Measurements from ENCODE around the gene ZNF208.

The ZNF208 gene

DNA sequence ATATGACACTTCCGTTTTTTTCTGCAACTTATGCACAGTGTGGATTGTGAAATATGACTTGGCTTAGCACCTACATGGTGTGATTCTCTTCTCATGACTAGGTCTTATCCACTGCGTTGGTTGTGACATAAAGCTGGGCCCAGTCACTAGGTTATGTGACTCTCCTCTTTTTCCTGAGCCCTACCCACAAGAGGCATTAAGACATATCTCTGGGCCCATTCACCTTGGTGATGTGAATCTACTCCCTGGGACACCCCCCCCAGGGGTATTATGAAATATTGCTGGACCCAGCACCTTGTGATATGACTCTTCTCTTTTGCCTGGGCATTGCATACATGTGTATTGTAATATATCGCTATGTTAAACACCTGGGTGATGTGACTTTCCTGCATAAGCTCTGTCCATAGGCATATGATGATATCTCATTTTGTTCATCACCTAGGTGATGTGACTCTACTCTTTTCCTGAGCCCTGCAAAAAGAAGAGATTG, 89.0 kb downstream of the ZNF208 start:
- Histone ChIP-seq H3K36me3 (replicated peaks in 1 of 2; ENCODE audit: control insufficient read depth in 2 of 2, insufficient read depth in 2 of 2, low read length in 2 of 2) (no peaks in the 10 kb centered on the region), H3K27me3 (ENCODE audit: control insufficient read depth in 3 of 3, insufficient read depth in 3 of 3, low read depth in 1 of 3, low read length in 3 of 3) (no peaks in the 10 kb centered on the region), H2AFZ (ENCODE audit: low read length) (no peak overlapping the region), H4K8ac (ENCODE audit: low read depth, low read length) (no peak overlapping the region), H3K27ac (replicated peaks; ENCODE audit: low read length) (no peak overlapping the region), H3K4me2 (ENCODE audit: insufficient read depth, low read length, poor library complexity, severe bottlenecking) (no peak overlapping the region), H3K4me1 (ENCODE audit: control insufficient read depth in 2 of 2, insufficient read depth in 1 of 2, low read depth in 1 of 2, low read length in 2 of 2) (no peaks in the 10 kb centered on the region), H2AK5ac (ENCODE audit: low read depth, low read length) (no peak overlapping the region), H3K4ac (ENCODE audit: low read length) (no peak overlapping the region), H3K9ac (ENCODE audit: low read depth, low read length, poor library complexity) (no peak overlapping the region), H3K23ac (ENCODE audit: low read depth, low read length, poor library complexity) (no peak overlapping the region), H3K18ac (ENCODE audit: low read length) (no peak overlapping the region), H2BK15ac (ENCODE audit: low read length) (no peak overlapping the region), H2BK12ac (ENCODE audit: low read length) (no peak overlapping the region), H3K79me1 (ENCODE audit: low read depth, low read length) (no peaks in the 10 kb centered on the region), H3K4me3 (ENCODE audit: low read length in 2 of 2) (no peak overlapping the region), H4K91ac (ENCODE audit: low read depth, low read length, poor library complexity) (no peak overlapping the region), H3K9me3 (replicated peaks in 1 of 2; ENCODE audit: control insufficient read depth in 2 of 2, insufficient read depth in 1 of 2, low read depth in 1 of 2, low read length in 2 of 2) (peaks cover 0 to 35% of the 10 kb centered on the region in 2 donors), H2BK120ac (ENCODE audit: low read depth, low read length) (no peak overlapping the region), H3K14ac (ENCODE audit: low read length) (no peak overlapping the region), H2BK5ac (ENCODE audit: low read length) (no peak overlapping the region)
- no CpG with 5 or more reads among the region's 3 CpGs for WGBS, 2 donors (ENCODE audit: extremely low coverage in 2 of 2, insufficient read length in 2 of 2, insufficient replicate concordance in 1 of 2)
- no peak for DNase-seq (ENCODE audit: low spot score)

DNA sequence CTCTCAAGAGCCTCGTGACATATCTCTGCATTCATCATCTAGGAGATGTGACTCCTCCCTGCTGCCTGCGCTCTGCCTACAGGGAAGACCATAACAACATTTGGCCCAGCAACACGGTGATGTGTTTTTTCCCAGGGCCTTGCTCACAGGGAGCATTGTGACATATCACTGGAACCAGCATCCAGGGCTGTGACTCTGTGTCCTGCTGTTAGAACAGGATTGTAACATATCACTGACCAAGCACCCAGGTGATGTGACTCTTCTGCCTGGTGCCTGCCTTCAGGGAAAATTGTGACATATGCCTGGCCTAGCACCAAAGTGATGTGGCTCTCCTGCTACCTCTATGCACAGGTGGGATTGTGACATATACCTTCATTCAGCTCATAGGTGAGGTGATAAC, 95.3 kb downstream of the ZNF208 start:
- H4K91ac ChIP-seq (ENCODE audit: low read depth, low read length, poor library complexity): no peak overlapping the region
- H4K8ac ChIP-seq (ENCODE audit: low read depth, low read length): no peak overlapping the region
- no peak overlapping the region for H2BK5ac ChIP-seq (ENCODE audit: low read length)
- no peak overlapping the region for H2BK120ac ChIP-seq (ENCODE audit: low read depth, low read length)
- no peaks in the 10 kb centered on the region for H3K79me1 ChIP-seq (ENCODE audit: low read depth, low read length)
- no peak overlapping the region for H3K18ac ChIP-seq (ENCODE audit: low read length)
- WGBS, 2 donors (ENCODE audit: extremely low coverage in 2 of 2, insufficient read length in 2 of 2, insufficient replicate concordance in 1 of 2): no CpG with 5 or more reads among the region's 3 CpGs
- peak overlapping the region in 1 of 2 donors; percentile 5 for H3K4me3 ChIP-seq (ENCODE audit: low read length in 2 of 2)
- no peak overlapping the region for H3K27ac ChIP-seq (replicated peaks; ENCODE audit: low read length)
- H3K4ac ChIP-seq (ENCODE audit: low read length): no peak overlapping the region
- H2AFZ ChIP-seq (ENCODE audit: low read length): no peak overlapping the region
- no peak overlapping the region for H2BK15ac ChIP-seq (ENCODE audit: low read length)
- no peak for DNase-seq (ENCODE audit: low spot score)
- H2BK12ac ChIP-seq (ENCODE audit: low read length): no peak overlapping the region
- no peak overlapping the region for H3K14ac ChIP-seq (ENCODE audit: low read length)
- H2AK5ac ChIP-seq (ENCODE audit: low read depth, low read length): no peak overlapping the region
- H3K27me3 ChIP-seq (ENCODE audit: control insufficient read depth in 3 of 3, insufficient read depth in 3 of 3, low read depth in 1 of 3, low read length in 3 of 3): no peaks in the 10 kb centered on the region
- H3K4me1 ChIP-seq (ENCODE audit: control insufficient read depth in 2 of 2, insufficient read depth in 1 of 2, low read depth in 1 of 2, low read length in 2 of 2): no peaks in the 10 kb centered on the region
- H3K23ac ChIP-seq (ENCODE audit: low read depth, low read length, poor library complexity): no peak overlapping the region
- H3K36me3 ChIP-seq (replicated peaks in 1 of 2; ENCODE audit: control insufficient read depth in 2 of 2, insufficient read depth in 2 of 2, low read length in 2 of 2): no peaks in the 10 kb centered on the region
- no peak overlapping the region for H3K4me2 ChIP-seq (ENCODE audit: insufficient read depth, low read length, poor library complexity, severe bottlenecking)
- H3K9me3 ChIP-seq (replicated peaks in 1 of 2; ENCODE audit: control insufficient read depth in 2 of 2, insufficient read depth in 1 of 2, low read depth in 1 of 2, low read length in 2 of 2): peaks cover 0 to 44% of the 10 kb centered on the region in 2 donors
- H3K9ac ChIP-seq (ENCODE audit: low read depth, low read length, poor library complexity): no peak overlapping the region

- Histone ChIP-seq H2AFZ (ENCODE audit: low read length) (no peak overlapping the region), H4K8ac (ENCODE audit: low read depth, low read length) (no peak overlapping the region), H3K9ac (ENCODE audit: low read depth, low read length, poor library complexity) (no peak overlapping the region), H2BK15ac (ENCODE audit: low read length) (no peak overlapping the region), H3K79me1 (ENCODE audit: low read depth, low read length) (no peaks in the 10 kb centered on the region), H2BK12ac (ENCODE audit: low read length) (no peak overlapping the region), H3K27me3 (ENCODE audit: control insufficient read depth in 3 of 3, insufficient read depth in 3 of 3, low read depth in 1 of 3, low read length in 3 of 3) (no peaks in the 10 kb centered on the region), H4K91ac (ENCODE audit: low read depth, low read length, poor library complexity) (no peak overlapping the region), H3K4me2 (ENCODE audit: insufficient read depth, low read length, poor library complexity, severe bottlenecking) (no peak overlapping the region), H2AK5ac (ENCODE audit: low read depth, low read length) (no peak overlapping the region), H3K18ac (ENCODE audit: low read length) (no peak overlapping the region), H2BK120ac (ENCODE audit: low read depth, low read length) (no peak overlapping the region), H3K36me3 (replicated peaks in 1 of 2; ENCODE audit: control insufficient read depth in 2 of 2, insufficient read depth in 2 of 2, low read length in 2 of 2) (no peaks in the 10 kb centered on the region), H3K23ac (ENCODE audit: low read depth, low read length, poor library complexity) (no peak overlapping the region), H3K4me1 (ENCODE audit: control insufficient read depth in 2 of 2, insufficient read depth in 1 of 2, low read depth in 1 of 2, low read length in 2 of 2) (no peaks in the 10 kb centered on the region), H3K9me3 (replicated peaks in 1 of 2; ENCODE audit: control insufficient read depth in 2 of 2, insufficient read depth in 1 of 2, low read depth in 1 of 2, low read length in 2 of 2) (peaks cover 0 to 44% of the 10 kb centered on the region in 2 donors), H2BK5ac (ENCODE audit: low read length) (no peak overlapping the region), H3K14ac (ENCODE audit: low read length) (no peak overlapping the region), H3K27ac (replicated peaks; ENCODE audit: low read length) (no peak overlapping the region), H3K4ac (ENCODE audit: low read length) (no peak overlapping the region), H3K4me3 (ENCODE audit: low read length in 2 of 2) (no peak overlapping the region)
- WGBS, 2 donors (ENCODE audit: extremely low coverage in 2 of 2, insufficient read length in 2 of 2, insufficient replicate concordance in 1 of 2): no CpG with 5 or more reads among the region's 2 CpGs
- DNase-seq (ENCODE audit: low spot score): no peak
Measured at GRCh38 chr19:21912654-21913053, 98.1 kb downstream of the ZNF208 start.

GRCh38 chr19:21910318-21910717, 100.4 kb downstream of the ZNF208 start:
- Histone ChIP-seq H2BK5ac (ENCODE audit: low read length) (no peak overlapping the region), H2BK120ac (ENCODE audit: low read depth, low read length) (no peak overlapping the region), H3K9ac (ENCODE audit: low read depth, low read length, poor library complexity) (no peak overlapping the region), H3K4ac (ENCODE audit: low read length) (no peak overlapping the region), H3K9me3 (replicated peaks in 1 of 2; ENCODE audit: control insufficient read depth in 2 of 2, insufficient read depth in 1 of 2, low read depth in 1 of 2, low read length in 2 of 2) (peaks cover 0 to 39% of the 10 kb centered on the region in 2 donors), H4K8ac (ENCODE audit: low read depth, low read length) (no peak overlapping the region), H3K18ac (ENCODE audit: low read length) (no peak overlapping the region), H3K4me1 (ENCODE audit: control insufficient read depth in 2 of 2, insufficient read depth in 1 of 2, low read depth in 1 of 2, low read length in 2 of 2) (no peaks in the 10 kb centered on the region), H3K27me3 (ENCODE audit: control insufficient read depth in 3 of 3, insufficient read depth in 3 of 3, low read depth in 1 of 3, low read length in 3 of 3) (no peaks in the 10 kb centered on the region), H3K14ac (ENCODE audit: low read length) (no peak overlapping the region), H2AFZ (ENCODE audit: low read length) (no peak overlapping the region), H2BK15ac (ENCODE audit: low read length) (no peak overlapping the region), H3K79me1 (ENCODE audit: low read depth, low read length) (no peaks in the 10 kb centered on the region), H2BK12ac (ENCODE audit: low read length) (no peak overlapping the region), H3K36me3 (replicated peaks in 1 of 2; ENCODE audit: control insufficient read depth in 2 of 2, insufficient read depth in 2 of 2, low read length in 2 of 2) (no peaks in the 10 kb centered on the region), H4K91ac (ENCODE audit: low read depth, low read length, poor library complexity) (no peak overlapping the region), H3K4me3 (ENCODE audit: low read length in 2 of 2) (no peak overlapping the region), H3K23ac (ENCODE audit: low read depth, low read length, poor library complexity) (no peak overlapping the region), H3K4me2 (ENCODE audit: insufficient read depth, low read length, poor library complexity, severe bottlenecking) (no peak overlapping the region), H2AK5ac (ENCODE audit: low read depth, low read length) (no peak overlapping the region), H3K27ac (replicated peaks; ENCODE audit: low read length) (no peak overlapping the region)
- no peak for DNase-seq (ENCODE audit: low spot score)
- WGBS, 2 donors (ENCODE audit: extremely low coverage in 2 of 2, insufficient read length in 2 of 2, insufficient replicate concordance in 1 of 2): no CpG with 5 or more reads among the region's 2 CpGs
